ENCODE results near the gene RPTOR.

DNA sequence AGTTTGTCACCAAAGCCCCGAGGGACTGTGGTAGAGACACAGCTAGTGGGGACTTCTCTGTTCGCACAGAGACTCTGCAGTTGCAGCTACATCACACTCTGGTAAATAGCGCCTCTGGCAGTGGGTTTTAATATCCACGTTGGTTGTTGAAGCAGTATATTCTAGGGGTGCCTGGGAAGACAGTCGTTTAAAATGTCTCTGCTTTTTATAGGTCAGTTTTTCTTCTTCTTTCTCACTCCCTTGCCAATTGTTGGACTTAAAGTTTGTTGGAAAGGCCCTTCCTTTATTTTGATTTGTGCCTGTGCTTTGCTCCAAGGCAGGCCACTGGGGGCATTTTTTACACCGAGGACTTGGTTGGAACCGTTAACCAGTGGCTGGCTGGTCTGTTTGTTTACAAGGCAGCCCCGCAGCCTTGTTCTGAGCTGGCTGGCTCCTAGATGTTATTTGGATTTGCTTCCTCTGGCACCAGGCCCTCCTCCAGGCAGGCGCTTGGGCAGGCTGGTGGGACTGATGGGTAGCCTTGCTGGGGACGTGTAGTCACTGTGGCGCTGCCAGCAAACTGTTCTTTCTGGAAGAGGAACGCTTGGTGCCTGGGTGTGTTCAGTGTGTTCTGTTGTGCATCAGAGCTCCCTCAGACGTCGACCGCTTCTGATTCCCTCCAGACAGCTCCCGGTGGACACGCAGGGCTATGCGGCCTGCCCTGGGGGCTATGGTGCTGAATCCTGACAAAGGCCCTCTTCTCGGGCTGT, 228.8 kb downstream of the RPTOR start:
- TF ChIP-seq, protein P1, sequence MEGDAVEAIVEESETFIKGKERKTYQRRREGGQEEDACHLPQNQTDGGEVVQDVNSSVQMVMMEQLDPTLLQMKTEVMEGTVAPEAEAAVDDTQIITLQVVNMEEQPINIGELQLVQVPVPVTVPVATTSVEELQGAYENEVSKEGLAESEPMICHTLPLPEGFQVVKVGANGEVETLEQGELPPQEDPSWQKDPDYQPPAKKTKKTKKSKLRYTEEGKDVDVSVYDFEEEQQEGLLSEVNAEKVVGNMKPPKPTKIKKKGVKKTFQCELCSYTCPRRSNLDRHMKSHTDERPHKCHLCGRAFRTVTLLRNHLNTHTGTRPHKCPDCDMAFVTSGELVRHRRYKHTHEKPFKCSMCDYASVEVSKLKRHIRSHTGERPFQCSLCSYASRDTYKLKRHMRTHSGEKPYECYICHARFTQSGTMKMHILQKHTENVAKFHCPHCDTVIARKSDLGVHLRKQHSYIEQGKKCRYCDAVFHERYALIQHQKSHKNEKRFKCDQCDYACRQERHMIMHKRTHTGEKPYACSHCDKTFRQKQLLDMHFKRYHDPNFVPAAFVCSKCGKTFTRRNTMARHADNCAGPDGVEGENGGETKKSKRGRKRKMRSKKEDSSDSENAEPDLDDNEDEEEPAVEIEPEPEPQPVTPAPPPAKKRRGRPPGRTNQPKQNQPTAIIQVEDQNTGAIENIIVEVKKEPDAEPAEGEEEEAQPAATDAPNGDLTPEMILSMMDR (IDR thresholded peaks at IDR 0.05; ENCODE audit: poor library complexity, severe bottlenecking) = no peak
- TF ChIP-seq POLR2AphosphoS5 (IDR thresholded peaks at IDR 0.05) (no peak), RAD21 (conservative IDR thresholded peaks at IDR 0.05) (no peak), EP300 (conservative IDR thresholded peaks at IDR 0.05; ENCODE audit: poor library complexity, severe bottlenecking) (no peak)
